HG03159 (cell line): ENCODE results near the gene PDXDC1.
"Not testable (repeated sequence)": the region's sequence is repeated elsewhere in the genome, so short reads cannot be mapped to it uniquely, and the experiment has no call there.

Source experiments
- ATAC-seq: cut with Tn5 transposase; IDR thresholded peaks from one replicate; pipeline ENCODE4 v1.9.1; 2021; ENCODE audit warnings: mild to moderate bottlenecking, moderate library complexity; ENCODE audit not compliant: unreplicated experiment

PDXDC1 gene

DNA sequence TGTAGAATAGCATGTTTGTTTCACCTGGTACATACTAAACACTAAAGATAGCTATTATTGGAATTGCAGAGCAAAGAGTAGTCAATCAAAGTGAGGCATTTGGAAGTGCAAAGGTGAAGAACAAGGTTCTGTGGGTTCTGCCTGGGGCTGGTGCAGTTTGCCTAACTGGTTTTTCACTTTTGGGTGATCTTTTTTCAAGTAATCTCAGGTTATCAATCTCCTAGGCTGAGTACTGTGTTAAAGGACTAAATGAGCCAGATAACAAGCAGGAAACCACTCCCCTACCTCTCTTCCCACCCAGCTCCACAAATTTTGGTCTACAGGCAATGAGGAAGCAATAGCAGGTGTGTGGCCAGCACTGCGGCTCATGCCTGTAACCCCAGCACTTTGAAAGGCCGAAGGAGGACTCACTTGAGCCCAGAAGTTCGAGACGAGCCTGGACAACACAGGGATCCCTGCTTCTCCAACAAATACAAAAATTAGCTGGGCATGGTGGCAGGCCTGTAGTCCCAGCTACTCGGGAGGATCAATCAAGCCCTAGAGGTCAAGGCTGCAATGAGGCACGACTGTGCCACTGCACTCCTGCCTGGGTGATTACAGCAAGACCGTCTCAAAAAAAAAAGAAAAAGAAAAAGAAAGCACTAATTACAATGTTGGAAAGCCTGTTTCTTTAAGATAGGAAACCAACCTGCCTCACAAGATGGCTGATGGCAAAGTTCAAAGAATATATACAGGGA is 83.0 kb downstream of the PDXDC1 start:
- ATAC-seq, result no peak

DNA sequence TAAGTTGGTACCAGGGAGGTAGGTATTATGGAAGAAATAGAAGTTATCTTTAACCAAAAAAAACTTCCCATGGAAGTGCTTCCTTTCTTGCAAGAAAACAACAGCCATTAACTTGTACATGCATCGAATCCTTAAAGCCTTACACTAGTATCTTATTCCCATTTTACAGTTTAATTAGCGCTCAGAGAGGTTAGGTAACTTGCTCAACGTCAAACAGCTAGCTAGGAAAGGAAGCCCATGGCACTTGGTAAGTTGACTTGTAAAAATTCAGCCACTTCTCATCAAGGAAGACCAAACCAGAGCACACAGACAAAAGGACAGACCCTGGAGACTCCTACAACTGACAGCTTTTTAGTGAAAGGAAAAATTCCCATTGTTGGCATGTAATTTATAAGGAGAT is 84.5 kb downstream of the PDXDC1 start:
- no peak for ATAC-seq

DNA sequence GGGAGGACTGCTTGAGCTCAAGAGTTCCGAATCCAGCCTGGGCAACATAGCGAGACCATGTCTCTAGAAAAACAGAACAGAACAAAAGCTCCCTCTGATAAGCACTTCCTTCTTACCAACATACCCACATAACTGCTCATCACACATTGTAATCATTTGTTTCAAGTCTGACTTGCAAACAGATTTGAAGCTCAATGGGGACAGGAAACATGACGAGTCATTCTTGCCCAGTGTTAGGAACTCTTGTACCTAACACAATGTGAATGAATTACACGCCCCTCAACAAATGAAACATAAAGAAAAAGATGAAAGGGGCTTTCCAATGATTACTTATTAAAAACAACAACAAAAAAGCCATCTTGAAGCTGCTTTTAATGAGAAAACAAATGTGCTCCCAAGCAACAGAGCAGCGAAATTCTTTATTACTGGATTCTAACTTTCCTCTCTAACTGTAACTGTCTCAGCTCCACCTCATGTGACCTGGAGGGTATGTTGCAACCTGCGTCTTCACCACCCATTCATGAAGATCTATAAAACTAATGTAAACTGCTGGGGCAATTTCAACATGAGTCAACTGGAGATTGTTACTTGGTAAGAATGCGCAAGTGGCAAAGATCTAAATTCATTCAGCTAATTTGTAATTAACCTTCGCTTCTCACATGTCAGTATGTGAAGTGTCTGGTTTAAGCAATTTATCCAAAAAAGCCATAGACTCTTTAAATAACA is 87.4 kb downstream of the PDXDC1 start:
- not testable (repeated sequence) for ATAC-seq

DNA sequence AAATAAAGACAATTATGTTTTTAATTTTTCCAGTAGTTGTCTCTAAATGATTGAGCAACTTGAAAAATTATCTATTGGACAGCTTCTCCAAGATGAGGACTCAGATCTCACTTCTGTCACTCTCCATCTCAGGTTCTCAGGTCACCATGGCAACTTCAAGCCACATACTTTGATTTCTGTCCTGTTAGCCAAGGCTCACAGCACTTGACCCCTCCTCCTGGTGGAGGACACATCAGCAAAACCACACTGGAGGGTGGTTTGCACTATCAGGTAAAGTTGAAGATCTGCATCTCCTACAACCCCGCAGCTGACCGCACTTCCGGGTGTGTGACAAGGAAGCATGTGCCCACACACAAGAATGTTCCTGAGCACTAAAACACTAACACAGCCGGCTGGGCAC is 91.1 kb downstream of the PDXDC1 start:
- not testable (repeated sequence) for ATAC-seq

DNA sequence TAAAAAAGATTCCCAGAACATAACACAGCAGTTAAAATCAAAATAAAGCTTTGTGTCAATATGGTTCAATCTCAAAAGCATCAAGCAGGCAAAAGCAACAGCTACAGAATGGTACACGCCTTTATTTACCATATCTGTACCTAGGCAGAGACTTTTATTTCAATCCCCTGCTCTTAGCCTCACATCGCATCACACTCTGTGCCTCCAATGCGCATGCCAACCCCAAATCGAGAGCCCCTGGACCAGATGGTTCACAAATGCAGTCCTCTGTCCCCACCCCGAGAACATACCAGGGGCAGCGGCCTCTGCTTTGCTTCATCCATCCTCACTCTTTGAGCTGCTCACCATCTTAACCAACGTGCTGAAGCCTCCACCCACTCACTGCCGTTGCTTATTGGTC is 91.9 kb downstream of the PDXDC1 start:
- not testable (repeated sequence) for ATAC-seq

DNA sequence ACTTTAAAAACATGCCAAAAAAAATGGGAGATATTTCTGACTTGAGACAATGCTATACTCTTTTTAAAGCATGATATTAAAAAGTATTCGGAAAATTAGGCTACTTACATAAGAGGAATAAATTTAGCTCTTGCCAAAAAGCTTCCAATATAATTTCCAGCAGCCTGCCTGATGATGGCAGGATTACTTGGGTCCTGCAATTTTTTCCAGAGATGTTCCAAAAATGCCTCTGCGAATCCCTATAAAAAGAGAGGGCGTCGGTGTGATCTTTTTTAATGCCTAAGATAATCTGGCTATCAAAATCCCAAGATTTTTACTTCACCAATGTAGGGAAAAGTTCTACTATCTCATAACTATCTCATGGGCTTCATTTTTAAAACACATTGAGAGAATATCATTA is 96.2 kb downstream of the PDXDC1 start:
- not testable (repeated sequence) for ATAC-seq

DNA sequence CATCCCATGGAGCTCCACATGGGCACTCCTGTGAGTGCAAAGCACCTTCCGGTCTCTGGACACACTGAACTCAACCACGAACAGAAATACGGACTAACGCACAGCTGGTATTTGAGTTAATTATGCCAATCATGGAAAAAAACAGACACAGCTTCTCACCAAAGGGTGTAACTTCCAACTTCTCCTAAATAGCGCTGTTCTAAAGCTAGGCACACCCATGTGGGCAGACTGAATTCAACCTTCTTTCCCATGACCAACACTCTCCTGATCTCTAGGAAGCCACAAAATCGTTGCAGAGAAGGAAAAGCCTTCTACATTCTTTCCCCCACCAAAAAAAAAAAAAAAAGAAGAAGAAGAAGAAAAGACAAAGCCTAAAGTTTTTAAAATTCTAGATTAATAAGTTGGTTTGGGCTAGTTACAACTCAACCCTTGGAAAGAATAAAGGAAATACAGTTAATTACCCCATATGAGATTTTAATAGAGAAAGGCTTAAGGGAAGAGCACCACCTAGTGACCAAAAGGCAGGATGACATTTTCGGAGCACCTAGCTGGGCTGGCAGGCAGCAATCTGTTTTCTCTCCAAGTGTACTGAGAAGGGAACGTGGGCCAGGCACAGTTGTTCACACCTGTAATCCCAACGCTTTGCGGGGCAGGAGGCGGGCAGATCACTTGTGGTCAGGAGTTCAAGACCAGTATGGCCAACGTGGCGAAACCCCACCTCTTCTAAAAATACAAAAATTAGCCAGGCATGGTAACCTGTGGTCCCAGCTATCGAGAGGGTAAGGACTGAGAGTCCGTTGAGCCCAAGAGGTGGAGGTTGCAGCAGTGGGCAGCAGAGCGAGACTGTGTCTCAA is 97.3 kb downstream of the PDXDC1 start:
- ATAC-seq, result not testable (repeated sequence)

DNA sequence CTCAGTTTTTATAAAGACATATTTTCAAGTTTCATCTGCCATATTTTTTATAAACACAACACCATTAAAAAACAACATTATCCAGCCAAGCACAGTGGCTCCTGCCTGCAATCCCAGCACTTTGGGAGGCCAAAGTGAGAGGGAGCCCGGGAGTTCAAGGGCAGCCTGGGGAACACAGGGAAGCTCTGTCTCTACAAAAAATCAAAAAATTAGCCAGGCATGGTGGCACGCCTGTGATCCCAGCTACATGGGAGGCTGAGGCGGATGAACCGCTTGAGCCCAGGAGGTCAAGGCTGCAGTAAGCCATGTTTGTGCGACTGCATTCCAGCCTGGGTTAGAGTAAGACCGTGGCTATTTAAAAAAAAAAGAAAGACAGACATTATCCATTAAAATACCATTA is 98.3 kb downstream of the PDXDC1 start:
- no peak for ATAC-seq

DNA sequence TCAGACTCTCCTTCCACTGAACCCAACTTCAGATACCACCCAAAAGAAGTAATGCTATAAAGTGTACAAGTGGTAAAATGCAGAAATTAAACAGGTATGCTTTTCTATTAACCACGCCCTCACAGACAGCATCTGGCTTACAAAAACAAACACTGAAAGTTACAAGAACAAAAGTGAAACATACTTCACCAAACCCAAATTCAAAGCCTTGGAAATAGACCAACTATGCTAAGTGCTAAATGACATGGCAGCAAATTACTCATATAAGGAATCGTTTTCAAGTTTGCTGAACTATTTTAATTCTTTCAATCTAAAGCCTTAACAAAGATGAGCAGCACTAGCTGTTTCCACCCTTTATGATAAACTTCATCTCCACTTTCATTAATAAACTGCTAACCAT is 101.3 kb downstream of the PDXDC1 start:
- not testable (repeated sequence) for ATAC-seq

DNA sequence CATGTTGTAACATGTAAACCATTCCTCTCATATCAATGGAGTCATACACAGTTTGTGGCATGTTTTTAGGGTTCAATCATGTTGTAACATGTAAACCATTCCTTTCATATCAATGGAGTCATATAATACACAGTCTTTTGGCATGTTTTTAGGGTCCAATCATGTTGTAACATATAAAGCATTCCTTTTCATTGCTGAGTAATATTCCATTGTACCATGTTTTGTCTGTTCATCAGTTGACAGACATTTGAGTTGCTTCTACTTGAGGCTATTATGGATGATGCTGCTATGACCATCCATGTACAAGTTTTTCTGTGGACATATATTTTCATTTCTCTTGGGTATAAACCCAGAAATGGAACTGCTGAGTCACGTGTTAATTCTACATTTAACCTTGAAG is 106.1 kb downstream of the PDXDC1 start:
- not testable (repeated sequence) for ATAC-seq

DNA sequence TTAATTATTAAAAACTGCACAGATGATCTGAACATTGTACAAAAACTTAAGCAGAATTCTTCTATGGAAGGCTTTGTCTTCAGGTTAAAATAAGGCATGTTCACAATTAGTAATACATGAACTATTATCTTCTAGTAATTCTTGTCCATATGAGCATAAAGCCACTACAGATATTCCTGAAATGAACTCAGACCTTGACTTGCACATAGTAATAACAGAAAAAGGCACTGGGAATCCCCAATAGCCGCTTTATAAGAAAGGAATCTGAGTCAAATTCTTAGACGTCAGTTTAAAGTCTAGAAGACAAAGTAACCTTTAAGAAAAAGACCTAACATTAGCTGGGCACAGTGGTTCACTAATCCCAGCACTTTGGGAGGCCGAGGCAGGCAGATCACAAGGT is 108.0 kb downstream of the PDXDC1 start:
- not testable (repeated sequence) for ATAC-seq

DNA sequence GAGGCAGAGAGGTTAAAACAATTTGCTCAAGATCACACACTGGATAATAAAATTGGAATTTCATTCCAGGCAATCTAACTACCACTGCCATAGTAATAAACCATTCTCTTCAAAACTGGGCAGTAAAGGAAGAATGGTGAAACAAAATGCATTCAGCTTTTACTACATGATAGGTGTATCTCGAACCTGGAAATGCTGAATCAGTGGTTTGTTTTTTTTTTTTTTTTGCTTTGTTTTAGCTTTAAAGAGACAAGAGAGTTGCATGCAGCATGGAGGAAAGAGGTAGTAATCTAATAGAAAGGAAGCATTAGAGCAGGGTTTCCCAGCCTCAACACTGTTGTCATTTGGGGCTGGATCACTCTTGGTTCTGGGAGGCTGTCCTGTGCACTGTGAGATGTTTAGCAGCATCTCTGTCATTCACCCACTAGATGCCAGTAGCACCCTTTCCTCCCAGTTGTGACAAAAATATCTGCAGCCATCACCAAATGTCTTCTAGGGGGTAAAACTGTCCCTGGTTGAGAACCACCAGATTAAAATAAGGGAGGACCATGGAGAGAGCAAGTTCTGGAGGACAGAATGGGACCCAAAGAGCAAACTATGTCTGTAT is 115.9 kb downstream of the PDXDC1 start:
- ATAC-seq, result not testable (repeated sequence)

DNA sequence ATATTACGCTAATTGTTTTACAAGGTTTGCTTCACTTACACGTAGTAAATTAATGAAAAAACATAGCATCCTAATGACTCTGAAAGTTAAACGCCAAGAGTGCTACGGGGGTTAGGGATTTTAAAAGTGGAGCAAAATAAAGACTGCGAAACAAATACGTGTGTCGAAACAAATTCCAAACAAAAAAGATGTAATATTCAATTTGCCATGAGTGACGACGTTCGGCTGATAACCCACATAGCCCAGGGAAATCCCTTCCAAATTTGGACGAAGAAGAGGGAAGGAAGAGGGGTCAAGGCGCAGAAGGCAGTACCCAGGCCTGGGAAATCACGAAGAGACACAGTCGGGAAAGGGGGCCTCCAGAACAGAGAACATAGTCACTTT is 118.7 kb downstream of the PDXDC1 start:
- ATAC-seq, result not testable (repeated sequence)

DNA sequence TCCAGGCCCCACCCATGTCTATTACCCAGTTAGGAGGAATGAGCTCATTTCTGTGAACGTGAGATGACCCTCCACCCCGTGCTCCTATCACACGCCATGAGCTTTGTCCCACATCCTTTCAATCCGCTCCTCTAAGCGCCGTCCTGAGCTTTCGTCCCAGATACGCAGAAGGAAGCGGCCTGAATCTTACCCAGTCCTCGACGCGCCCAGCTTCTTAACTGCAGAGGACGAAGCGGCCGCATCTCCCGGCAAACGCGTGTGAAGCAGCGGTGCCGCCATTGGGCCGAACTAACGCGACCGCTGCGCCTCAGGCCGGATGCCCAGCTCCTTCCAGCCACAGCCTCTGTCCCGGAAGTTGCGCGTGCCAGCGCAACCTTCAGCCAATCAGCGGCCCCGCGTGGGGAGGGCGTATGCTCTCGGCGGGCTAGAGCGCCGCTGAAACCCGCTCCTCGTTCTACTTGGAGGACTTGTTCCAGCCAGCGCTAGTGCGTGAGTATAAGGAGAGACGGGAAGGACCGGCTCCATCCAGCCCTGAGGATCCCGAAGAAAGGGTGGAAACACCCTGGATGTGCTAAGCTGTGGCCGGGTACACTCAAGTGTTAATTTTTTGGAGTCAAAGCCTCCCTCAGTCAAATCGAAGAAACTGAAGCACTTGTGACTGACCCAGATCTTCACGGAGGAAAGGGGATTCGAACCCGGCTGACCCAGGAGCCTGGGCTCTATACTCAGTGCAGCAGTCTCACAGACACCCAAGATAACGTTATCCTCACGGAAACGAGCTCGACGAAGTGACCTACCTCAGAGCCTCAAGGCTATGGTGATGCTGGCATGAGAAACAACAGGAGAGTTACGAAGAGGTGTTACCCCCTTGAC is 119.4 kb downstream of the PDXDC1 start, which contains the start of gene RRN3:
Gene RRN3 (minus strand): TSS at position 318 of the 873 bp plus-strand sequence. CDS start 39 bp downstream, at position 279.
- peak; percentile 99 for ATAC-seq

DNA sequence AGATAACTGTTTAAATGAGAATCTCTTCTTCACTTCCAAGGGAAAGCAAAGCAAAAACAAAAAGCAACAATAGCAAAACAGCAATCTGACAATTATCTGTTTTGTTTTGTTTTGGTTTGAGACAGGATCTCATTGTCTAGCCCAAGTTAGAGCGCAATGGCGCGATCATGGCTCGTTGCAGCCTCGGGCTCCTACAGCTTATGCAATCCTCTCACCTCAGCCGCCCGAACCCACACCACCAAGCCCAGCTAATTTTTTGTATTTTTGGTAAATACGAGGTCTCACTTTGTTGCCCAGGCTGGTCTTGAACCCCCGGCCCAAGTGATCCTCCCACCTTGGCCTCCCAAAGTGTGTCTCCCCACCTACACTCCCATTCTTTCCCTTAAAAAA is 121.8 kb downstream of the PDXDC1 start:
- not testable (repeated sequence) for ATAC-seq

DNA sequence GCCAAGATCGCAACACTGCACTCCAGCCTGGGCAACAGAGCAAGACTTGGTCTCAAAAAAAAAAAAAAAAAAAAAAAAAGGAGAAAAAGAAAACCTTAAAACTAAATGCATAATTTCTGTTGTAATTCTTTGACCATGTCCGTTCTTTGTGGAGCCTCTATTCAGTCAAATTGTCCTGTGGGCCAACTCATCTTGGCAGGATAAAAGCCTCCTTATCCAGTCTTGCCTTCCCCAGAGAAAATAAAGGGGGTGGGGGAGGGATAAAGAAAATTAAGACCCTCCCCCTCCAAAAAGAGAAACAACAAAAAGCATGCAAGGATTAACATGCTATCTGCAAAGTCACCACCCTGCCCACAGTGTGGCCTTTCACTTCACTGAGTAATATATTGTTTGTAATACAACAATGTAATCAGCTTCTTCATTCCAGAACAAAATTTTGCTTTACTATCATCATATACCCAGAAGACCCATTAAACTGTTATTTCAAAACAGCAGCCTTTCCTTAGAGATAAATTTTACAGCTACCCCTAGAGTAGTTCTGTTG is 124.6 kb downstream of the PDXDC1 start:
- ATAC-seq, result not testable (repeated sequence)

DNA sequence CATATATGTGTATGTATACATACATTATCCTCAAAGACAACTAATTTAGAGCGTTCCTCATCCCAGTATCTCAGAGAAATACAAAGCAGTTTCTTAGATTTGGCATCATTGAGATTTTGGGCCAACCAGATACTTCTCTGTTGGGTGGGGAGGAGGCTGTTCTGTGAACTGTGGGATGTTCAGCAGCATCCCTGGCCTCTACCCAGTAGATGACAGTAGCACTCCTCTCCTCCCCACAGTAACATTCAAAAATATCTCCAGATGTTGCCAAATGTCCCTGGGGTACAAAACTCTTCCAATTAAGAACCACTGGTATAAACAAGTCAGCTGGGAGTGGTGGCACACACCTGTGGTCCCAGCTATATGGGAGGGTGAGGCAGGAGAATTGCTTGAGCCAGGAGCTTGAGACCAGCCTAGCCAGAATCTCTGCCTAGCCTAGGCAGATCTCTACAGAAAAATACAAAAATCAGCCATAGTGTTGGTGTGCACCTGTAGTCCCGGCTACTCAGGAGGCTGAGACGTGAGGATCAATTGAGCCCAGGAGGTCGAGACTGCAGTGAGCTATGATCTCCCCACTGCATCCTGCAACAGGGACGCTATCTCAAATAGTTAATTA is 125.7 kb downstream of the PDXDC1 start:
- not testable (repeated sequence) for ATAC-seq

DNA sequence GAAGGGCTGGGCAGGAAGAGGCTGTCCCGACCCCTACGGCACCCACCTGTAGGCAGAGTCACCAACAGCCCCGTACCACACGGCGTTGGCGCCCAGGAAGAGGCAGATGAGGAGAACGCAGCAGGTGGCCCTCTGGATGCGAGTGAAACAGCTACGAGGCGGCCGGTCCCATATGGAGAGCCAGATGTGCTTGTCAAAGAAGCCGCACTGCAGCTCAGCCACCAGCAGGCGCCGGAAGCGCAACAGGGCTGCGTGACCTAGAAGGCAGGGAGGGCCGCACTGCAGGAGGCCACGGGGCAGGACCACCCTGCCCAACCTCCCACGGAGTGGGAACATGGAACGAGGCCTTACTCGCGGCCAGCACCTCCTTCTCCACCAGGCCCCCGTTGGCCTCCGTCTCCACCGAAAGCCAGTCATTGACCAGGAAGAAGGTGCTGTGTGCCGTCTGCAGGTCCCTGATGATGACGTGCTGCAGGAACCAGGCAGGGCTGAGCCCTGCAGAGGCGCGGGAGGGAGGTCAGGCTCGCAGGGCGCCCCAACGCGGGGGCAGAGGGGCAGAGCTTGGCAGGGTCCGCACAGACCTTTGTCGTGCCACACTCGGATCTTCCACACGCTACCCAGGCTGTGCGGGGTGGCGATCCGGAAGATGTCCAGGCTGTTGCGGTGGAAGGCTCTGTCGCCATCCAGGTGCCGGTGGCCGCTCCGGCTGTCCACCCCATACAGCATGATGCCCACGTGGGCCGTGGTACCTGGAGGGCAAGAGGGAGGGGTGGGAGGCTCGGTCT is 153.0 kb downstream of the PDXDC1 start:
- not testable (repeated sequence) for ATAC-seq
